Central memory CD4-positive, alpha-beta T cell (primary cell): ENCODE data around the gene RASGEF1C.

ENCODE experiments used
- DNase-seq: peaks from one replicate; pipeline ENCODE4 v3.0.0; 2022

The RASGEF1C gene

GRCh38 chr5:180157866-180158265 lies 51.1 kb downstream of the RASGEF1C start:
- DNase-seq = no peak

- DNase-seq = no peak
Measured at GRCh38 chr5:180156141-180156540, 52.9 kb downstream of the RASGEF1C start.

- no peak for DNase-seq
Measured at GRCh38 chr5:180155365-180155926, 53.6 kb downstream of the RASGEF1C start.

GRCh38 chr5:180154821-180155364 lies 54.1 kb downstream of the RASGEF1C start:
- no peak for DNase-seq

- no peak for DNase-seq
Measured at GRCh38 chr5:180153991-180154390, 55.0 kb downstream of the RASGEF1C start.

GRCh38 chr5:180153099-180153498 lies 55.9 kb downstream of the RASGEF1C start:
- no peak for DNase-seq

- no peak for DNase-seq
Measured at GRCh38 chr5:180143656-180144364, 65.2 kb downstream of the RASGEF1C start.

- DNase-seq = no peak
Measured at GRCh38 chr5:180142824-180143610, 66.0 kb downstream of the RASGEF1C start.

- no peak for DNase-seq
Measured at GRCh38 chr5:180142021-180142765, 66.8 kb downstream of the RASGEF1C start.

GRCh38 chr5:180141068-180141660 lies 67.8 kb downstream of the RASGEF1C start:
- no peak for DNase-seq

GRCh38 chr5:180140571-180140970 lies 68.4 kb downstream of the RASGEF1C start:
- DNase-seq = no peak

- no peak for DNase-seq
Measured at GRCh38 chr5:180140079-180140554, 68.9 kb downstream of the RASGEF1C start.

- DNase-seq = no peak
Measured at GRCh38 chr5:180139731-180140055, 69.3 kb downstream of the RASGEF1C start.

- no peak for DNase-seq
Measured at GRCh38 chr5:180138976-180139730, 69.9 kb downstream of the RASGEF1C start.

- DNase-seq = no peak
Measured at GRCh38 chr5:180138214-180138975, 70.6 kb downstream of the RASGEF1C start.

GRCh38 chr5:180137401-180138213 lies 71.4 kb downstream of the RASGEF1C start:
- DNase-seq = no peak

- DNase-seq = no peak
Measured at GRCh38 chr5:180136630-180137381, 72.2 kb downstream of the RASGEF1C start.

- DNase-seq = no peak
Measured at GRCh38 chr5:180135967-180136629, 72.9 kb downstream of the RASGEF1C start.
